ENCODE results near the gene TTC23.

The TTC23 gene

GRCh38 chr15:99105514-99106341 is 143.7 kb downstream of the TTC23 start:
- Histone ChIP-seq H3K4me3 (ENCODE audit: low read depth in 1 of 2, low read length in 2 of 2) (peak overlapping the region; percentile 65 to 90), H3K27me3 (ENCODE audit: control insufficient read depth in 1 of 2, insufficient read depth in 2 of 2, low read length in 2 of 2) (no peaks in the 10 kb centered on the region), H3K4me1 (ENCODE audit: insufficient read depth, low read length) (peaks cover 25% of the 10 kb centered on the region), H3K9me3 (ENCODE audit: low read length) (no peaks in the 10 kb centered on the region), H3K36me3 (ENCODE audit: insufficient read depth, low read length) (peaks cover 23% of the 10 kb centered on the region), H3K27ac (ENCODE audit: low read depth, low read length) (peak overlapping the region; percentile 88), H3K9ac (ENCODE audit: low read length) (peak overlapping the region; percentile 69)

GRCh38 chr15:99104788-99105513 is 144.4 kb downstream of the TTC23 start, which contains the start of gene SYNM:
SYNM (plus strand) TSS chr15:99105080; CDS start chr15:99105200, 120 bp downstream.
- H3K9me3 ChIP-seq (ENCODE audit: low read length), result no peaks in the 10 kb centered on the region
- H3K27ac ChIP-seq (ENCODE audit: low read depth, low read length), result peak within 1 kb of the TSS; percentile 88
- peaks cover 17% of the 10 kb centered on the region for H3K4me1 ChIP-seq (ENCODE audit: insufficient read depth, low read length)
- peak within 1 kb of the TSS; percentile 69 for H3K9ac ChIP-seq (ENCODE audit: low read length)
- H3K27me3 ChIP-seq (ENCODE audit: control insufficient read depth in 1 of 2, insufficient read depth in 2 of 2, low read length in 2 of 2), result no peaks in the 10 kb centered on the region
- H3K4me3 ChIP-seq (ENCODE audit: low read depth in 1 of 2, low read length in 2 of 2), result peak within 1 kb of the TSS; percentile 65 to 95
- H3K36me3 ChIP-seq (ENCODE audit: insufficient read depth, low read length), result peaks cover 15% of the 10 kb centered on the region

- Histone ChIP-seq H3K9me3 (ENCODE audit: low read length) (no peaks in the 10 kb centered on the region), H3K36me3 (ENCODE audit: insufficient read depth, low read length) (peaks cover 3% of the 10 kb centered on the region), H3K4me1 (ENCODE audit: insufficient read depth, low read length) (peaks cover 2% of the 10 kb centered on the region), H3K9ac (ENCODE audit: low read length) (no peak overlapping the region), H3K4me3 (ENCODE audit: low read depth in 1 of 2, low read length in 2 of 2) (no peak overlapping the region), H3K27me3 (ENCODE audit: control insufficient read depth in 1 of 2, insufficient read depth in 2 of 2, low read length in 2 of 2) (no peaks in the 10 kb centered on the region), H3K27ac (ENCODE audit: low read depth, low read length) (no peak overlapping the region)
These were observed 146.1 kb downstream of the TTC23 start for GRCh38 chr15:99103279-99103678.

- H3K36me3 ChIP-seq (ENCODE audit: insufficient read depth, low read length), result no peaks in the 10 kb centered on the region
- no peaks in the 10 kb centered on the region for H3K27me3 ChIP-seq (ENCODE audit: control insufficient read depth in 1 of 2, insufficient read depth in 2 of 2, low read length in 2 of 2)
These were observed 146.8 kb downstream of the TTC23 start for GRCh38 chr15:99102332-99103235.

GRCh38 chr15:99101501-99101900 is 147.9 kb downstream of the TTC23 start:
- no peak overlapping the region for H3K27ac ChIP-seq (ENCODE audit: low read depth, low read length)

More at GRCh38 chr15:99102332-99103235, 146.8 kb downstream of the TTC23 start:
- no peaks in the 10 kb centered on the region for H3K9me3 ChIP-seq (ENCODE audit: low read length)
- H3K4me3 ChIP-seq (ENCODE audit: low read depth in 1 of 2, low read length in 2 of 2), result no peak overlapping the region
- no peaks in the 10 kb centered on the region for H3K4me1 ChIP-seq (ENCODE audit: insufficient read depth, low read length)
- H3K9ac ChIP-seq (ENCODE audit: low read length), result no peak overlapping the region
- no peak overlapping the region for H3K27ac ChIP-seq (ENCODE audit: low read depth, low read length)

GRCh38 chr15:99100245-99101173 is 148.9 kb downstream of the TTC23 start:
- peak overlapping the region; percentile 44 for H3K27ac ChIP-seq (ENCODE audit: low read depth, low read length)
- H3K36me3 ChIP-seq (ENCODE audit: insufficient read depth, low read length), result no peaks in the 10 kb centered on the region
- peak overlapping the region; percentile 44 to 54 for H3K4me3 ChIP-seq (ENCODE audit: low read depth in 1 of 2, low read length in 2 of 2)
- peak overlapping the region; percentile 19 for H3K9ac ChIP-seq (ENCODE audit: low read length)
- H3K4me1 ChIP-seq (ENCODE audit: insufficient read depth, low read length), result no peaks in the 10 kb centered on the region
- no peaks in the 10 kb centered on the region for H3K27me3 ChIP-seq (ENCODE audit: control insufficient read depth in 1 of 2, insufficient read depth in 2 of 2, low read length in 2 of 2)
- no peaks in the 10 kb centered on the region for H3K9me3 ChIP-seq (ENCODE audit: low read length)

More at GRCh38 chr15:99101501-99101900, 147.9 kb downstream of the TTC23 start:
- H3K27me3 ChIP-seq (ENCODE audit: control insufficient read depth in 1 of 2, insufficient read depth in 2 of 2, low read length in 2 of 2), result no peaks in the 10 kb centered on the region
- no peaks in the 10 kb centered on the region for H3K4me1 ChIP-seq (ENCODE audit: insufficient read depth, low read length)
- no peaks in the 10 kb centered on the region for H3K9me3 ChIP-seq (ENCODE audit: low read length)
- no peak overlapping the region for H3K9ac ChIP-seq (ENCODE audit: low read length)
- no peak overlapping the region for H3K4me3 ChIP-seq (ENCODE audit: low read depth in 1 of 2, low read length in 2 of 2)
- H3K36me3 ChIP-seq (ENCODE audit: insufficient read depth, low read length), result no peaks in the 10 kb centered on the region

- Histone ChIP-seq H3K36me3 (ENCODE audit: insufficient read depth, low read length) (no peaks in the 10 kb centered on the region), H3K27me3 (ENCODE audit: control insufficient read depth in 1 of 2, insufficient read depth in 2 of 2, low read length in 2 of 2) (no peaks in the 10 kb centered on the region), H3K27ac (ENCODE audit: low read depth, low read length) (no peak overlapping the region), H3K9me3 (ENCODE audit: low read length) (no peaks in the 10 kb centered on the region), H3K9ac (ENCODE audit: low read length) (no peak overlapping the region), H3K4me1 (ENCODE audit: insufficient read depth, low read length) (no peaks in the 10 kb centered on the region), H3K4me3 (ENCODE audit: low read depth in 1 of 2, low read length in 2 of 2) (no peak overlapping the region)
These were observed 149.7 kb downstream of the TTC23 start for GRCh38 chr15:99099661-99100060.

GRCh38 chr15:99098991-99099390 is 150.4 kb downstream of the TTC23 start:
- Histone ChIP-seq H3K4me3 (ENCODE audit: low read depth in 1 of 2, low read length in 2 of 2) (no peak overlapping the region), H3K27ac (ENCODE audit: low read depth, low read length) (no peak overlapping the region), H3K27me3 (ENCODE audit: control insufficient read depth in 1 of 2, insufficient read depth in 2 of 2, low read length in 2 of 2) (no peaks in the 10 kb centered on the region), H3K36me3 (ENCODE audit: insufficient read depth, low read length) (no peaks in the 10 kb centered on the region), H3K9ac (ENCODE audit: low read length) (no peak overlapping the region), H3K9me3 (ENCODE audit: low read length) (no peaks in the 10 kb centered on the region), H3K4me1 (ENCODE audit: insufficient read depth, low read length) (no peaks in the 10 kb centered on the region)

- no peaks in the 10 kb centered on the region for H3K36me3 ChIP-seq (ENCODE audit: insufficient read depth, low read length)
- no peaks in the 10 kb centered on the region for H3K27me3 ChIP-seq (ENCODE audit: control insufficient read depth in 1 of 2, insufficient read depth in 2 of 2, low read length in 2 of 2)
- no peak overlapping the region for H3K27ac ChIP-seq (ENCODE audit: low read depth, low read length)
- H3K4me3 ChIP-seq (ENCODE audit: low read depth in 1 of 2, low read length in 2 of 2), result no peak overlapping the region
- no peak overlapping the region for H3K9ac ChIP-seq (ENCODE audit: low read length)
- H3K9me3 ChIP-seq (ENCODE audit: low read length), result no peaks in the 10 kb centered on the region
- H3K4me1 ChIP-seq (ENCODE audit: insufficient read depth, low read length), result no peaks in the 10 kb centered on the region
These were observed 151.0 kb downstream of the TTC23 start for GRCh38 chr15:99098426-99098825.
